Ishikawa (cell line): Measurements from ENCODE around the gene ANKRD30A.

Experiments
- CEBPB ChIP-seq: IDR thresholded peaks from 2 replicates; pipeline ENCODE4 v1.6.1; 2012
- CREB1 ChIP-seq: IDR thresholded peaks from 2 replicates; pipeline ENCODE4 v1.6.1; 2012; ENCODE audit warnings: low read depth
- EGR1 ChIP-seq: IDR thresholded peaks from 2 replicates; pipeline ENCODE4 v1.6.1; 2012
- EP300 ChIP-seq: IDR thresholded peaks from 2 replicates; pipeline ENCODE4 v1.6.1; 2012; ENCODE audit warnings: borderline replicate concordance
- FOXM1 ChIP-seq: IDR thresholded peaks from 2 replicates; pipeline ENCODE4 v1.6.1; 2012; ENCODE audit warnings: low read depth, borderline replicate concordance
- MAX ChIP-seq: IDR thresholded peaks from 2 replicates; pipeline ENCODE4 v1.6.1; 2012
- NFIC ChIP-seq: IDR thresholded peaks from 2 replicates; pipeline ENCODE4 v1.6.1; 2012
- RAD21 ChIP-seq: IDR thresholded peaks from 2 replicates; pipeline ENCODE4 v1.6.1; 2012; ENCODE audit warnings: low read depth
- REST ChIP-seq: IDR thresholded peaks from 2 replicates; pipeline ENCODE4 v1.6.1; 2012; ENCODE audit warnings: low read depth, mild to moderate bottlenecking
- TAF1 ChIP-seq: IDR thresholded peaks from 2 replicates; pipeline ENCODE4 v1.6.1; 2012; ENCODE audit warnings: low read depth, mild to moderate bottlenecking
- TCF12 ChIP-seq: IDR thresholded peaks from 2 replicates; pipeline ENCODE4 v1.6.1; 2012; ENCODE audit warnings: low read depth
- TEAD4 ChIP-seq: IDR thresholded peaks from 2 replicates; pipeline ENCODE4 v1.6.1; 2012
- USF1 ChIP-seq: IDR thresholded peaks from 2 replicates; pipeline ENCODE4 v1.6.1; 2012
- YY1 ChIP-seq: IDR thresholded peaks from 2 replicates; pipeline ENCODE4 v1.6.1; 2012; ENCODE audit warnings: low read depth
- ZBTB7A ChIP-seq: IDR thresholded peaks from 2 replicates; pipeline ENCODE4 v1.6.1; 2012; ENCODE audit warnings: low read depth

Gene ANKRD30A

GRCh38 chr10:37109000-37109399 lies 16.4 kb upstream of the ANKRD30A start:
- no peak for TF ChIP-seq EP300
- no peak for TF ChIP-seq CEBPB
- TF ChIP-seq USF1: no peak
- TF ChIP-seq ZBTB7A: no peak
- TF ChIP-seq EGR1: no peak
- TF ChIP-seq NFIC: no peak
- TF ChIP-seq RAD21: no peak
- TF ChIP-seq TAF1: no peak
- no peak for TF ChIP-seq FOXM1
- no peak for TF ChIP-seq YY1
- no peak for TF ChIP-seq MAX
- TF ChIP-seq TCF12: no peak
- TF ChIP-seq REST: no peak

- TF ChIP-seq NFIC (no peak), EGR1 (no peak), TAF1 (no peak), TEAD4 (no peak), USF1 (no peak), EP300 (no peak), MAX (no peak), ZBTB7A (no peak), TCF12 (no peak), CEBPB (no peak)
These were observed 866 bp upstream of the ANKRD30A start for GRCh38 chr10:37124532-37124931.

GRCh38 chr10:37125921-37126320 lies 523 bp downstream of the ANKRD30A start:
- TF ChIP-seq MAX (no peak), REST (no peak), CREB1 (no peak), TEAD4 (no peak), CEBPB (no peak), ZBTB7A (no peak), TAF1 (no peak), TCF12 (no peak), EGR1 (no peak), YY1 (no peak), RAD21 (no peak), NFIC (no peak), USF1 (no peak)

- TF ChIP-seq YY1: no peak
- no peak for TF ChIP-seq USF1
- no peak for TF ChIP-seq REST
- no peak for TF ChIP-seq EGR1
- no peak for TF ChIP-seq MAX
- no peak for TF ChIP-seq CREB1
- no peak for TF ChIP-seq CEBPB
- TF ChIP-seq ZBTB7A: no peak
- TF ChIP-seq RAD21: no peak
- no peak for TF ChIP-seq TAF1
- no peak for TF ChIP-seq TEAD4
- no peak for TF ChIP-seq EP300
- no peak for TF ChIP-seq TCF12
- TF ChIP-seq FOXM1: no peak
These were observed 21.0 kb downstream of the ANKRD30A start for GRCh38 chr10:37146443-37146842.
